ENCODE data around the gene HLA-DPB1.

DNA sequence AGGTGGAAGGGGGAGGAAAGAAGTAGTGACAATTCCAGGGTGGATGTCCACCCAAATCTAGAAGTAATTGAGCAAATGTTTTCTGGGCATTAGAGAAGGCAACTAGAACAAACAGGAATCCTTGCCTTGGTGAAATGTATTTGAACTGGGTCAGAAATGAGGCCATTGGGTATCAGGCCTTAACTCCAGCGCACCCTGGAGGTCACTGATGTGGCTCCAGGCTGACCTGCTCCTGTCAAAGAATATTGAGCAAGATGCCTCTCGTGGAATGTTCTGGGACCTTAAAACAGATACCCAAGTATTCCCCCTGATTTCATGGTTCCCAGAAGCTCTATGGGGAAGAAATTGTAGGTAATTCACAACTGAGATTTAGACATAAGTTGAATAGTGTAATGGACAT is 6.9 kb downstream of the HLA-DPB1 start:
- TF ChIP-seq POLR2AphosphoS5 (IDR thresholded peaks at IDR 0.05) (no peak), POLR2A (IDR thresholded peaks at IDR 0.05) (no peak)
- TF ChIP-seq, protein P1, sequence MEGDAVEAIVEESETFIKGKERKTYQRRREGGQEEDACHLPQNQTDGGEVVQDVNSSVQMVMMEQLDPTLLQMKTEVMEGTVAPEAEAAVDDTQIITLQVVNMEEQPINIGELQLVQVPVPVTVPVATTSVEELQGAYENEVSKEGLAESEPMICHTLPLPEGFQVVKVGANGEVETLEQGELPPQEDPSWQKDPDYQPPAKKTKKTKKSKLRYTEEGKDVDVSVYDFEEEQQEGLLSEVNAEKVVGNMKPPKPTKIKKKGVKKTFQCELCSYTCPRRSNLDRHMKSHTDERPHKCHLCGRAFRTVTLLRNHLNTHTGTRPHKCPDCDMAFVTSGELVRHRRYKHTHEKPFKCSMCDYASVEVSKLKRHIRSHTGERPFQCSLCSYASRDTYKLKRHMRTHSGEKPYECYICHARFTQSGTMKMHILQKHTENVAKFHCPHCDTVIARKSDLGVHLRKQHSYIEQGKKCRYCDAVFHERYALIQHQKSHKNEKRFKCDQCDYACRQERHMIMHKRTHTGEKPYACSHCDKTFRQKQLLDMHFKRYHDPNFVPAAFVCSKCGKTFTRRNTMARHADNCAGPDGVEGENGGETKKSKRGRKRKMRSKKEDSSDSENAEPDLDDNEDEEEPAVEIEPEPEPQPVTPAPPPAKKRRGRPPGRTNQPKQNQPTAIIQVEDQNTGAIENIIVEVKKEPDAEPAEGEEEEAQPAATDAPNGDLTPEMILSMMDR (IDR thresholded peaks at IDR 0.05), result peak in 2 of 3 donors; percentile 59 to 79
